Measurements from ENCODE around the gene RAB20. TPM values are rescaled to one million over a fixed set of nuclear protein-coding genes. Genes with fewer than 3 reads are reported as not detected.

The RAB20 gene
- total and polyA plus RNA-seq, 2 experiments from 2014 or later, result 28.3 to 37.4 TPM

DNA sequence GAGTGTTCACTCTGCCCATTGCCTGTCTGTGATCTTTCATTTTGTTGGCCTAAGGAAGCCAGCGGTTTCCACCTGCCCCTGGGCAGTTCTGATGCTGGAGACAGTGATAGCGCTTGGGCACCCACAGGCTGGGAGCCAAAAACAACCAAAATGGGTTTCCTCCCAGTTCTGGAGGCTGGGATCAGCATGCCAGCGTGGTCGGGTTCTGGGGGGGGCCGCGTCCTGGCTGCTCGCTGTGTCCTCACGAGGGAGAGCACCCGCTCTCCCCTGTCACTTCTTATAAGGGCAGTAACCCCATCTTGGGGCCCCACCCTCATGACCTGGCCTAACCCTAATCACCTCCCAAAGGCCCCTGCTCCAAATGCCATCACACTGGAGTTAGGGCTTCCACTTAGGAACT is 67.9 kb downstream of the RAB20 start:
- Histone ChIP-seq H3K9me3 (ENCODE audit: low read depth) (no peaks in the 10 kb centered on the region), H3K4me1 (ENCODE audit: insufficient read depth) (no peaks in the 10 kb centered on the region), H3K4me2 (no peak overlapping the region), H3K27me3 (no peaks in the 10 kb centered on the region), H3K79me2 (no peaks in the 10 kb centered on the region), H3K36me3 (replicated peaks; ENCODE audit: insufficient read depth, low read depth) (no peaks in the 10 kb centered on the region), H2AFZ (no peak overlapping the region), H3K4me3 (no peak overlapping the region), H3K27ac (no peak overlapping the region), H4K20me1 (ENCODE audit: insufficient read depth, poor library complexity, severe bottlenecking) (no peaks in the 10 kb centered on the region), H3K9me2 (replicated peaks; ENCODE audit: insufficient read depth) (no peaks in the 10 kb centered on the region)
- no peak for DNase-seq (ENCODE audit: low spot score)
- TF ChIP-seq EZH2phosphoT487 (IDR thresholded peaks at IDR 0.05; ENCODE audit: low read depth, severe bottlenecking, unreplicated experiment), result no peak
- WGBS (ENCODE audit: low lambda C conversion rate, missing lambda C conversion rate), result 97% methylated on average over 9 of the region's 9 CpGs

DNA sequence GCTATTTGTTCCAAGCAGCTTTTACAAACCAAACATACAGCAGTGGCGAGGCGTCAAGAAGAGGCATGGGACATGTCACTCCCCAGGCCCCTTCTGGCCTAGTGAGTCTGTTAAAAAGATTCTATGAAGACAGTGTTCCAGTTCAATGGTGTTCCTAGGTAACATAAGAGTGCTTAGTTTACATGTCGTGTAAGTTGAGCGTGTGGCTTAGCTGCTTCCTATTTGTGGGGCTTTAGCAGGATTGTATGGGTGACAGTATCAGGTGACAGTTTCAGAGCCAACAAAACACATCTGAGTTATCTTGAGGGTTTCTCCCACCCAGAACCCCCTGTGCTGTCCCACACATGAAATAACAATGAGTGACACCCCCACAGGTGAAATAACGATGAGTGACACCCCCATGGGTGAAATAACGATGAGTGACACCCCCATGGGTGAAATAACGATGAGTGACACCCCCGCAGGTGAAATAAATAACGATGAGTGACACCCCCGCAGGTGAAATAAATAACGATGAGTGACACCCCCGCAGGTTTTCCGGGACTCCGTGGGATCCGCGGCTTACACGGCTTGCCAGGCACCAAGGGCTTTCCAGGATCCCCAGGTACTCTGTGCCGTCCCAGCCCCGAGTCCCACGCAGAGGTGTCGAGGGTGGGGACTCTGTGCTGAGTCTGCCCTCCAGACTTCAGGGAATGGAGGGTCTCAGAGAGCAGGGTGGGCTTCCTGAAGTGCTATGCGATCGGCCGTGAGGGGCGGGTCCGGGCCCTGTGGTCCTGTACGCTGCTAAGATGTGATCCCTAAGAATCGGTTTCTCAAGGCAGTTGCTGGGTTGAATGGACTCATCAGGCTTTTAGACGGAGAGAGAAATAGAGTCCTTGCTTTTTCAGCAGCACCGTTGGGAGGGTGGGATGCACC is 68.6 kb downstream of the RAB20 start:
- H3K36me3 ChIP-seq (replicated peaks; ENCODE audit: insufficient read depth, low read depth), result no peaks in the 10 kb centered on the region
- no peak overlapping the region for H3K4me2 ChIP-seq
- H3K9me2 ChIP-seq (replicated peaks; ENCODE audit: insufficient read depth), result no peaks in the 10 kb centered on the region
- TF ChIP-seq, protein P1, sequence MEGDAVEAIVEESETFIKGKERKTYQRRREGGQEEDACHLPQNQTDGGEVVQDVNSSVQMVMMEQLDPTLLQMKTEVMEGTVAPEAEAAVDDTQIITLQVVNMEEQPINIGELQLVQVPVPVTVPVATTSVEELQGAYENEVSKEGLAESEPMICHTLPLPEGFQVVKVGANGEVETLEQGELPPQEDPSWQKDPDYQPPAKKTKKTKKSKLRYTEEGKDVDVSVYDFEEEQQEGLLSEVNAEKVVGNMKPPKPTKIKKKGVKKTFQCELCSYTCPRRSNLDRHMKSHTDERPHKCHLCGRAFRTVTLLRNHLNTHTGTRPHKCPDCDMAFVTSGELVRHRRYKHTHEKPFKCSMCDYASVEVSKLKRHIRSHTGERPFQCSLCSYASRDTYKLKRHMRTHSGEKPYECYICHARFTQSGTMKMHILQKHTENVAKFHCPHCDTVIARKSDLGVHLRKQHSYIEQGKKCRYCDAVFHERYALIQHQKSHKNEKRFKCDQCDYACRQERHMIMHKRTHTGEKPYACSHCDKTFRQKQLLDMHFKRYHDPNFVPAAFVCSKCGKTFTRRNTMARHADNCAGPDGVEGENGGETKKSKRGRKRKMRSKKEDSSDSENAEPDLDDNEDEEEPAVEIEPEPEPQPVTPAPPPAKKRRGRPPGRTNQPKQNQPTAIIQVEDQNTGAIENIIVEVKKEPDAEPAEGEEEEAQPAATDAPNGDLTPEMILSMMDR (IDR thresholded peaks at IDR 0.05; ENCODE audit: poor library complexity), result no peak
- TF ChIP-seq EZH2phosphoT487 (IDR thresholded peaks at IDR 0.05; ENCODE audit: low read depth, severe bottlenecking, unreplicated experiment) (no peak), EZH2 (IDR thresholded peaks at IDR 0.05; ENCODE audit: borderline replicate concordance) (no peak)
- DNase-seq (ENCODE audit: low spot score), result no peak
- H2AFZ ChIP-seq, result no peak overlapping the region
- H3K9me3 ChIP-seq (ENCODE audit: low read depth), result no peaks in the 10 kb centered on the region
- H3K79me2 ChIP-seq, result no peaks in the 10 kb centered on the region
- H4K20me1 ChIP-seq (ENCODE audit: insufficient read depth, poor library complexity, severe bottlenecking), result no peaks in the 10 kb centered on the region
- H3K4me3 ChIP-seq, result no peak overlapping the region
- no peaks in the 10 kb centered on the region for H3K27me3 ChIP-seq
- H3K4me1 ChIP-seq (ENCODE audit: insufficient read depth), result no peaks in the 10 kb centered on the region
- no peak overlapping the region for H3K27ac ChIP-seq
- 94% methylated on average over 28 of the region's 30 CpGs for WGBS (ENCODE audit: low lambda C conversion rate, missing lambda C conversion rate)

DNA sequence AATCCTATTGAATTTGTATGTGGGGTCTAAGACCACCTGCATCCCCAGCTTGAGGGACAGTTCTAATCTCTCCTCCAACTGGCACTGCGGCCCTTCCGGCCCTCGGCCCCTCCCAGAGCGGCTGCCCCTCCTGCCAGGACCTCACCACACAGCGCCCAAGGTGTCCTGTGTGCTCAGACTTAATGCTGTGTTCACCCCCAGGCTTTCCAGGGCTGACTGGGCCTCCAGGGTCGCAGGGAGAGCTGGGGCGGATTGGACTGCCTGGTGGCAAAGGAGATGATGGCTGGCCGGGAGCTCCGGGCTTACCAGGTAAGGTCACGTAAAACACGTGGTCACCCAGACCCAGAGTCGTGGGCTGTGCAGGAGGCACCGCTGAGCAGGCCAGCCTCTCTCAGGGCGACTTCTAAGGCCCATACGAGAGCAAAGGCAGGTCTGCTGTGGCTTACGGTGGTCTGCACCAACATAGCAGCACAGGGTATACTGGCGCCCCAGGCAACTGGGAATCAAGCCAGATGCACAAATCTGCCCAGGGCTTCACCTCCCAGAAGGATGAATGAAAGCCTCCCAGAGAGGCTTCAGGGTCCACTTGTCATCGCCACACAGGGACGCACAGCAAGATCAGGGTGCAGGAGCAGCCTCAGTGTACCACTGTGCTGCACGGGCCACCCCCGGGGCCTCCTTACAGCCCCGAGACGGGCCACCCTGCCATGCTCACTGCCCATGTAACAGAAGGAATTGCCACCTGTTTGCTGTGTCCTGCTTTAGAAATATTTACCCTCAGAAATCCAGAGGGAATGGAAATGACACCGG is 69.4 kb downstream of the RAB20 start:
- 96% methylated on average over 24 of the region's 24 CpGs for WGBS (ENCODE audit: low lambda C conversion rate, missing lambda C conversion rate)
- no peaks in the 10 kb centered on the region for H3K36me3 ChIP-seq (replicated peaks; ENCODE audit: insufficient read depth, low read depth)
- no peak overlapping the region for H3K4me3 ChIP-seq
- H3K9me3 ChIP-seq (ENCODE audit: low read depth), result no peaks in the 10 kb centered on the region
- H3K4me1 ChIP-seq (ENCODE audit: insufficient read depth), result no peaks in the 10 kb centered on the region
- no peak overlapping the region for H3K27ac ChIP-seq
- TF ChIP-seq, protein P1 (IDR thresholded peaks at IDR 0.05; ENCODE audit: poor library complexity), result no peak
- TF ChIP-seq EZH2 (IDR thresholded peaks at IDR 0.05; ENCODE audit: borderline replicate concordance) (no peak), EZH2phosphoT487 (IDR thresholded peaks at IDR 0.05; ENCODE audit: low read depth, severe bottlenecking, unreplicated experiment) (no peak)
- DNase-seq (ENCODE audit: low spot score), result no peak
- H3K79me2 ChIP-seq, result no peaks in the 10 kb centered on the region
- H3K27me3 ChIP-seq, result no peaks in the 10 kb centered on the region
- H4K20me1 ChIP-seq (ENCODE audit: insufficient read depth, poor library complexity, severe bottlenecking), result no peaks in the 10 kb centered on the region
- no peak overlapping the region for H2AFZ ChIP-seq
- no peaks in the 10 kb centered on the region for H3K9me2 ChIP-seq (replicated peaks; ENCODE audit: insufficient read depth)
- no peak overlapping the region for H3K4me2 ChIP-seq

Data from hepatocyte (in vitro differentiated cells).